CD4-positive, alpha-beta T cell treated with Interleukin-10 for 1 hour (primary cell): ENCODE results near the gene CAMTA1.
"Not testable (repeated sequence)": the region's sequence is repeated elsewhere in the genome, so short reads cannot be mapped to it uniquely, and the experiment has no call there.

Source experiments
- DNase-seq: peaks from one replicate; pipeline ENCODE4 v3.0.0-alpha.2; 2020

Gene CAMTA1

DNA sequence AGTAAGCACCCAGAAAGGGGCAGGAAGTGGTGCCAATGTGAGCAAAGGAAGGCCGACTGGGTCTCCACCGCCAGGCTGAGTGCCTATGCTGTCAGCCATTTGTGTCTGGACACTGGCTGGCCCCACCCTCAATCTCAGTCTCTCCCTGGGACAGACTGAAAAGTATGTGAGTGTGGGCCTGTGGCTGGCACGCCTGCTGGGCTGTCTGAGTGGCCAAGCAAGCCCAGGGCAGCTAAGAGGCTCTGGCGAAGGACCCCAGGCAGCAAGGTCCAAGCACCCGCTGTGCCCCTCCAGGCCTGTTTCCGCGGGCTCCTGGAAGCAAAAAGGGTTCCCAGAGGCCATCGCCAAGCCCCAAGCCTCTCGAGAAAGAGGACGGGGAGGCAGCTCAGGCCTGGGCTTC, 892.6 kb downstream of the CAMTA1 start:
- DNase-seq: no peak

- no peak for DNase-seq
Observed at GRCh38 chr1:7678491-7679158, 893.4 kb downstream of the CAMTA1 start.

DNA sequence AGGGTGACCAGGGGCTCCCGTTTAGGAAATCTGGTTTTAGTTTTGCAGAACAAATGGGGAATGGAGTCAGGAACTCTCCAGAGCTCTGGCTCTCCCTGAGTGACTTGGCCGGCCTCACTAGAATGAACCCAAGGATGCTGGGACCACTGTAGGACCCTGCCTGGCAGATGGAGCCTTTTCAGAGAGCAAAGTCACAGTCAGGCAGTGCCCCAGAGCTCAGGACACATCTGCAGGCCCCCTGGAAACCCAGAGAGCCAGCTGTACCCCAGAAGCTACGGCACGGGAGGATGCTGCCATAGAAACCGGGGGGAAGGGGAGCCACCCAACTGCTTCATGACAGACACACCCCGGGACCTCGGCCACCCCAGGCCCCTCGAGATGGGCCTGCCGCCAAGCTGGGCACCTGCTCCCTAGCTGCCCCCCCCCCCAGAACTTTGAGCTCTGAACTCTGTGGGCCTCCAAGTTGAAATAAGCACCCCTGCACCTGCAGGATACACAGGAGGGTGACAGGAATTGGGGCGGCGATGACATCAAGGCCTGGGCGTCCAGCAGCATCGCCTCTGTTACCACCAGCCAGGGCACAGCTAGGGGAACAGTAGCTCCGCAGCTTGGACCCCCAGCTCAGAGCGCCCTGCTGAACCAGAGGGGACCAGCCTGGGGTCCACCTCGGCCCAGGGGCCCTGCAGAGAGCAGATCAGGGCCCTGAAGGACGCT, 894.1 kb downstream of the CAMTA1 start:
- no peak for DNase-seq

GRCh38 chr1:7679873-7680206, 894.6 kb downstream of the CAMTA1 start:
- DNase-seq: no peak

DNA sequence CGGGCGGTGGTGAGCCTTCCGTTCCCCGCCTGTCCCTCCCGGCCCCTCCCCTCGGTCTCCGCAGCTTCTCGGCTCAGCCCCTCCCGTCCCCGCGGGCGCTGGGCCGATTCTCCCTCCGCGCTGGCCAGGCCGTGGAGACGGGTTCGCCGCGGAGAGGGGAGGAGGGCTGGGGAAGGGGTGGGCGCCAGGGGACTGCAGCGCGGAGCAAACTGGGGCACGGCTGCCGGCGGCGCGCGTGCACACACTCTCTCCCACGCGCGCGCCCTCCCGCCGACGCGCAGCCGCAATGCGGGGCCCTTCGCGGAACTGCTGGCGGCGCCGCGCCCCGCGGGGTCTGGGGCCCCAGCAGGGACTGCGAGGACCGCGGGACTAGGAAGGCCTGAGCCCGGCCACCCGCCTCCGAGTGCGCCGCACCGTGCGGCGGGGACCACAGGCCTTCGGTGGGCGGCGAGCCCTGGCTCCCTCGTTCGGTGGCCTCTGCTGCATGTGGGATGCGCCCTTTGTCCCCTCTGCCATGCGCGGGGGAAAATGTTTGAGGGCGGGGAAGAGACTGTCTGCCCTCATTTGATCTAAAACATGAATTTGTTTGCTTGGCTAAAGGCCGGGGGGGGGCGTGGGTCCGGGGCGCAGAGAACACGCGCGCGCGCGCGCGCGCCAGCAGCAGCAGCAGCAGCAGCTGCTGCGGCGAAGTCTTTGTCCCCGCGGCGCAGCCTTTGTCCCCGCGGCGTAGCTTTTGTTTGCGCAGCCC, 895.1 kb downstream of the CAMTA1 start:
- peak; percentile 54 for DNase-seq

- DNase-seq: no peak
Observed at GRCh38 chr1:7680955-7681268, 895.7 kb downstream of the CAMTA1 start.

DNA sequence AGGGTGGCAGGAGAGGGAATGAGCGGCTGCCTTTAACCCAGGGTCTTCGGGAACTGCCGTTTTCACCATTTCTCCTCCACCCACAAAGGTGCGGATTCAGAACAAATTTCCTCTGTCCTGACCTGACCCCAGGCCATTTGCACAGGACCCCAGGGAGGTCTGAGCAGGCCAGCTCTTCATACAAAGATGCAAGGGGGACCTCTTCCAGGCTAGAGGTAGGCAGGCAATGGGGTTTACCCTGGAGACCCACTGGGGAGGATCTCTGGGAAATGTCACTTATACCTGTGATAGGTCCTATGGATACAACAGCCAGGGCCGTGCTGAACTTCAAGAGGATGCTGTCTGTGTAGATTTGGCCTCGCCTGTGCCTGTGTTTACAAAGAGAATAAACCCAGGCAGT, 896.1 kb downstream of the CAMTA1 start:
- DNase-seq: no peak

- DNase-seq: no peak
Observed at GRCh38 chr1:7683521-7683920, 898.3 kb downstream of the CAMTA1 start.

DNA sequence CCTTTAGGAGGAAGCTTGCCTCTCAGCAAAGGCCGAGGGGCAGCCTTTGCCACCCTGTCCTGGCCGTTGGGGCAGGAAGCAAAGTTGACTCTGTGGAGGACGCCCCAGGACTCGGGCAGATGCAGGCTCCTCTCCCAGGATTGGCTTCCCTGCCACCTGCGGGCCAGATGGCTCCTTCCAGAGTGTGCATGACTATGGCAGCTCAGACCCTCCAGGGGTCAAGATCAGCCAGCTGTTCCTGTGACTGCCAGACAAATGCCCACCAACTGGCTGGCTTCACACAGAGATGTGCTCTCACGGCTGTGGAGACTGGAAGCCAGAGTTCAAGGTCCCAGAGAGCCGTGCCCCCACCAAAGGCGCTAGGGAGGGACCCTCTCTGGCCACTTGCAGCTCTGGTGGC, 898.9 kb downstream of the CAMTA1 start:
- DNase-seq: no peak

GRCh38 chr1:7684861-7685635, 899.8 kb downstream of the CAMTA1 start:
- no peak for DNase-seq

DNA sequence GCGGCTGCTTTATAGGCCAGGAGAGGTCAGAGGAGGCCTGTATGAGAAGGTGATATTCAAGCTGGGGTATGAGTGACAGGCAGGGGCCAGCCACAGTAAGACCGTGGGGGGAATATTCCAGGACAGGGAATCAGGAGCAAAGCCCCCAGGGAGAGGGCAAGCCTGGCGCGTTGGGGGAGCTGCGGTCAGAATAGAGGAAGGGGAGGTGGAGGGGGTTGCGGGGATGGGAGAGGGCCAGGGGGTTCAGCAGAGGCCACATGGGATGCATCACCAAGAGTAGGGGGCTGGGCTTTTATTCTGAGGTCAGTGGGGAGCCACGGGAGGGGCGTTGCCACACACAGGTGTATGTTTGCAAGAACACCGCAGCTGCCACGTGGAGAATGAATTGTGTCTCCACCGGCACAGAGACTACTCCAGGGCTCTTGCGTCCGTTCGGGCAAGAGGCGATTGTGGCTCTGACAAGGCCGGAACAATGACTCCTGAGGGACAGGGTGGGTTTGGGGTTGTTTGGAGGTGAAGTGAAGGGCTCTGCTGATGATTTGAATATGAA, 901.1 kb downstream of the CAMTA1 start:
- no peak for DNase-seq

DNA sequence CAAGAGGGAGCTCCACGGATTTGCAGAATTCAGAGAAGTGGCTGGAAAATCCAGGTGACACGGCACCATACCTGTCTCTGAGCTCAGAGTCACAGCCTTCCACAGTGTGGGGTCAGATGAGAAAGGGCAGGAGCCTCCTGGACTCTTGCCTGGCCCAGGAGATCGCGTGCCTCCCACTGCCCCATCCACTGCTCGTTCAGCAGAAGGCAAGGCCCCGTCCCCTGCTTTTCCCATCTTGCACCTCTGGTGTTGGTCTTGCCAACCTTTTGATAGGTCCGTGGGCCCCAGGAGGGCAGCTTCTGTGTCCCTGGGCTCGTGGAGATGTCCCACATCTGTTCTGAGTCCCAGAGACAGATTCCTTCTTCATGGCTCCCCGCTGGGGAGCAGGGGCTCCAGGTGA, 902.2 kb downstream of the CAMTA1 start:
- DNase-seq: no peak

GRCh38 chr1:7688659-7689058, 903.4 kb downstream of the CAMTA1 start:
- no peak for DNase-seq

DNA sequence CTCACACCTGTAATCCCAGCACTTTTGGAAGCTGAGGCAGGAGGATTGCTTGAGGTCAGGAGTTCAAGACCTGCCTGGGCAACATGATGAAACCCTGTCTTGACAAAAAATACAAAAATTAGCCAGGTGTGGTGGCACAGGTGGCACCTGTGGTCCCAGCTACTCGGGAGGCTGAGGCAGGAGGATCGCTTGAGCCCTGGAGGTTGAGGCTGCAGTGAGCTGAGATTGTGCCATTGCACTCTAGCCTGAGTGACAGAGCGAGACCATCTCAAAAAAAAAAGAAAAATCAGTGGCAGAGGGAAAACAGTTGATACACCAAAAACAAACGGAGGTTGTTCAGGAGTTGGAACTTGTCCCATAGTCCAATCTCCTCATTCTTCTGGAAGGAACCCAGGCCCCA, 904.1 kb downstream of the CAMTA1 start:
- DNase-seq: not testable (repeated sequence)

DNA sequence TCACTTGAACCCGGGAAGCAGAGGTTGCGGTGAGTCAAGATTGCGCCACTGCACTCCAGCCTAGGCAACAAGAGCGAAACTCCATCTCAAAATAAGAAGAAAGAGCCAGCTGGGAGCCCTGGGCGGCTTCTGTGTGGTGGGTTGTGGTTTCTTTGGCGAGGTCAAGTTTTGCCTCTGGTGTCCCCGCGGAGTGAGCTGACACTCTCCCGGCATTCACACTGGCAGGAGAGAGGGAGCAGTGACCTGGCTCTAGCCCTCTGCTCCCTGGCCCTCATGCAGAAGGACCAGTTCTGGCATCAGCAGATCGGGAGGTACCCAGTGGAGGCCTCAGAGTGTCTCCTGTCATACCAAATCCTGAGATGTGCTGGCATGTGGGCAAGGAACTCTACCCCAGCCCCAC, 904.8 kb downstream of the CAMTA1 start:
- DNase-seq: no peak

GRCh38 chr1:7690496-7691182, 905.4 kb downstream of the CAMTA1 start:
- DNase-seq: no peak

- no peak for DNase-seq
Observed at GRCh38 chr1:7691576-7691975, 906.3 kb downstream of the CAMTA1 start.

GRCh38 chr1:7692005-7692404, 906.8 kb downstream of the CAMTA1 start:
- no peak for DNase-seq

- not testable (repeated sequence) for DNase-seq
Observed at GRCh38 chr1:7693037-7693436, 907.8 kb downstream of the CAMTA1 start.

DNA sequence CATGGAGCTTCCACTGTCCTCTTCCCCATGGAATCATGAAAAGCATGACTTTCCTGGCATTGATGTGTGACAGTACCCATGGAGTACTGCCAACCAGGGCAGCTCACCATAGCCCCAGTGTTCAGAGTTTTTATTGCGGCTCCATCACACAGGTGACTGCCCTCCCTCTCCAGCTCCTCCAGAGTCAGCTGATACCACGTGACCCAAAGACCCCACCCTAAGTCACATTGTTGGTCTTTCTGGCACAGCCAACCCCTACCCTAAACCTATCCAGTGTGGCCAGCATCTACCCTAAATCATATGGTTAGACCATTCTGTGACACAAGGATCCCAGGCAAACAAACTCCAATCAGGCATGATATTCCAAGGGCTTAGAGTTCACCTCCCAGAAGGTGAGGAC, 908.4 kb downstream of the CAMTA1 start:
- DNase-seq: no peak

- DNase-seq: no peak
Observed at GRCh38 chr1:7694600-7695496, 909.6 kb downstream of the CAMTA1 start.
